GM18867 (cell line): ENCODE results near the gene VSIG2.

Source experiments
- ATAC-seq: cut with Tn5 transposase; IDR thresholded peaks from one replicate; pipeline ENCODE4 v1.9.1; 2021; ENCODE audit warnings: mild to moderate bottlenecking, moderate library complexity; ENCODE audit not compliant: unreplicated experiment

VSIG2 gene

DNA sequence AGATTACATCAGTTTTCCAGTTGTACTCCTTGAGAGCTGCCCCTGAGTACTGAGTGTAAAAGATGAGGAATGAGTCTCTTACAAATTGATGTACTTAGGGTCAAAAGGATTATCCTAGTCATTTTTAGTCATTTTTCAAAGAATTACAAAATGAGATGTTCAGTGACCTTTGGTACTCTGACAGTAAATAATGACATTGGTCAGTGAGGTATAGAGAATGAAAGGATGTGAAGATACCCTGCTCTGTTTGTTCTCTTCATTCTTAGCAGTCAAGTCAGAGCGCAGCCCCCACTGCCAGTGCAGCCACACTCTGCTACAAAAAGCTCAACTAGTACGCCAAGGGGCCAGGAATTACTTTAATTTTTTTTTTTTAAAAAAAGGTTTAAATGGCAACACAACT, 14.1 kb upstream of the VSIG2 start:
- no peak for ATAC-seq

GRCh38 chr11:124763156-124763947, 11.3 kb upstream of the VSIG2 start:
- peak; percentile 35 for ATAC-seq

DNA sequence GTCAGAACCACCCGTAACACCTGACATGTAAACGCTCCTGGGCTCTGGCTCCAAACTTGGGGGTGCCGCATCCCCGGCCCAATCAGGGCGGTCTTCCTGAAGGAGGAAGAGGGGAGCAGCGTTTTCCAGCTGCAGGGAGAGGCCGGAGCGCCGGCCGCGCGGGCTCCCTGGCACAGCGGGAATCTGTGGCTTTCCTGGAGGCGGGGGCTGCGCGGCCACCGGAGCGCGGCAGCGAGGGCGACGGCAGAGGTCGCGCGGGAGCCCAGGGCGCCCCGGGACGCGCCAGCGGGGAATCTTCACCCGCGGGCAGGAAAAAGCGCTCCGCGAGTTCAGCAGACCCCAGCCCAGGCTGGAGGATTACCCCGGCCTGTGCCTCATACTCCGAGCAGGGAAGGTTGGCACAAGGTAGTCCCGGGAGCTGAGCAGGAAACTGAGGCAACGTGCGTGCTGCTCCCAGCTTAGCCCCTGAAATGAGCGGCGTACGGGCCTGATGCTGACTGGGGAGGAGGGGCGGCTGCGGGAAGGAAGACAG, 10.6 kb upstream of the VSIG2 start:
- peak; percentile 22 for ATAC-seq

GRCh38 chr11:124762105-124762623, 10.1 kb upstream of the VSIG2 start, which contains the start of gene ESAM:
ESAM (minus strand) TSS chr11:124762290; CDS start chr11:124762154, 136 bp downstream.
- ATAC-seq = peak; percentile 71

DNA sequence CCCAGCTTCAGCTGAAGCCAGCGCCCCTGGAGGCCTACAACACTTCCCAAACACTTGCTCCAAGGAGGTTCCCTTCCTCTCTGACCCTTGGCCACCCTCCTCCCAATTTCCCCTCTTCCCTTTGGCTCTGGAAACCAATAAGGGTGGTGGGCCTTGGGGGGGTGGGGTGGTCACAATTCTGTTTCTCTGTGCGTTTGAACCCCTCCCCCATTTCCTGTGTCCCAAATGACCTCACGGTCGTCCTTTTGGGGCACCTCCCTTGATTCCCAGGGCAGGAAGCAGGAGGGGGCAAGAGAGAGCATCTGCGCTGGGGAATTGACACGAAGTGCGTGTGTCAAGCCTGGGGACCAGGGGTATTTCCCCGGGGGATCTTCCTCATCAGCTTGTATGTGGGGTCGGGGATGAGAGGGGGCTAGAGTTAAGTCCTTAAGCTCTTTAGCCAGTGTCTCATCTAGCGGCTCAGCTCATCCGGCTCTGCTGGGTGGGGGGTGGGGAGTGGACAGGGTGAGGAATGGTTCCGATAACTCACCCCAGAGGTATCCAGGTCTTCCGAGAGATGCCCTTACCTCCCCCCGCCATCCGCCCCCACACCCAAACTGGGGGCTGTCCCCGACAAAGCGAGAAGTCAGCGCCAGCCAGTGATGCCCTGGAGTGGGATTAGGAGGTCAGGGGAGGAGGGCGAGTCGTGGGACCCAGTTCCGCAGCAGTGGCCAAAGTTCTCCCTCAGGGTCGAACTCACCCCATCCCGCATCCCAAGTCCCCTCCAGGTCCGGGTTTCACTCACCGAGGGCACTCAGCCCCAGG, 9.4 kb upstream of the VSIG2 start:
- ATAC-seq = no peak

- no peak for ATAC-seq
Observed at GRCh38 chr11:124760806-124761205, 8.8 kb upstream of the VSIG2 start.

DNA sequence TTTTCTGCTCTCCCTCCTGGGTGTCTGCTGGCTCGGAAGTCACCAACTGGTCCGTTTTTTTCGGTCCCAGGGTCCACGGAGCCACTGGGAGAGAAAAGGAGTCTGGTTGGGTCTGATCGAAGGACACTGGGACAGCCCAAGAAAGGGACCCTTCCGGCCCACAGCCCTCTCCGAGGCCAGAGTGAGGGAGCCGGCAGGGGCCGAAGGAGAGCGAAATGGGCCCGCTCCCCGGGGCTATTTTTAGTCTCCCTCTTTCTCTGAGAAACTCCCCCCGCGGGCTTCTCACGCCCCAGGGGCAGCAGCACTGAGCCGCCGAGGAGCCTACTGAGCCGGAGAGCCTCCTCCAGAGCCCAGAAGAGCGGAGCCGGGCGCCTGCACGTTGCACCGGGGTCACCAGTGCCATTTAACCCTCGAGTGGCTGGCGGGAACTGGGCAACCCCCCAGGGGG, 8.2 kb upstream of the VSIG2 start:
- ATAC-seq = no peak

DNA sequence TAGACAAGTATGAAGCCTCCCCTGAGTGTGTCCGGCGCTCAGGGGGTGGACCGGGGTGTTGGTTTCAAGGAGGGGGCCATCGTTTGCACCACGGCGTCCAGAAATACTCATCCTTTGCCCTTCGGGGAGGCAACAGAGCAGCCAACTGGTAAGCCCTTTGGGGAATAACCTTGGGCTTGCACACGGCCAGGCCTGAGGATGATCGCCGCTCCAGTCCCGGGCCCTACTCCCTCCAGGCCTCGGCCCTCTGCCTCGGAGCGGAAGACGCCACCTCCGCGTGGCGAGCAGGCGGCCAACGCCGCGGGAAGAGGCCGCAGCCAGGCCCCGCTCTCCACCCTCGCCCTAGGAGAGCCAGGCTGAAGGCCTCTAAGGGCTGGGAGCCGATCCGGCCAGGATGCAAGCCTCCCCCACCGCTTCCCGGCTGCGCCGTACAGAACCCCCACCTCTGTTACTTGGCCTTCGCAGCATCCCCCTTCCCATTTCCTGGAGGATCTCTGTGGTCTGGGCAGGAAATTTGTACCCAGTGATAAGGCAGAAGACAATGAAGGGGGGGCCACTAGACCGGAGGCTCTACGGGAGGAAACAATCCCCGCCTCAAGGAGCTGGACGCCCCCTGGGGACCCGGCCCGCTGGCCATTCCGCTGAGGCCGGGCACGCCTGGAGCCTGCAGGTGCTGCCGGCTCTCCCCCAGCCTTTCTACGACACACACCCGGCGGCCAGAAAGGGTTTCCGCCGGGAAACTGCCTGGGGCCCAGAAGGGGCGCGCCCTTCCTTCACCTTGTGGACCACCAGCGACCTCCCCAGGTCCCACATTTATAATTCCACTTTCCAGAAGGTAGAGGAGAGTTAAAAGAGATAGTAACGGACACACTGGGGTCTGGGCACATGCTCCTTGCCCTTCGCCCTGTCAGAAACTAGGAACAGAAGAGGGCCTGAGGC, 7.5 kb upstream of the VSIG2 start:
- ATAC-seq = no peak

GRCh38 chr11:124758355-124759265, 6.6 kb upstream of the VSIG2 start:
- peak; percentile 58 for ATAC-seq

GRCh38 chr11:124757320-124757719, 5.3 kb upstream of the VSIG2 start:
- ATAC-seq = no peak

DNA sequence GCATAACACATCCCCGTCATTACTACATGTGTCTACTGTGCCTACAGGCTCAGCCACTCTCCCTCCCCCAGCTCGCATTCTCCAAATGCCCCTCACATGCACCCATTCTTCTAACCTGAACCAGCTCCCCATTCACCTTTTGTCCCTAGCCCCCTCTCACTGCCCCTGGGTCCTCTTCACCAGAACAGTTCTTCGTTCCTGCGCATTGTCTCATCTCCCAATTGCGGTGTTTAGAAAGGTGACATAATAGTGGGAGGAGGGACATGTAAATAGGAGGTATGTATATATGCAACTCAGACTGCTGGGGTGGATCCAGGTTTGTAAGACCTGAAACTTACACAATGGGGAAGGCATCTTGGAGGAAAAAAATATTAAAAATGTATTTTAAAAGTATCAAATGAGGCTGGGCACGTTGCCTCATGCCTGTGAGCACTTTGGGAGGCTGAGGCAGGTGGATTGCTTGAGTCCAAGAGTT, 4.7 kb upstream of the VSIG2 start:
- no peak for ATAC-seq

DNA sequence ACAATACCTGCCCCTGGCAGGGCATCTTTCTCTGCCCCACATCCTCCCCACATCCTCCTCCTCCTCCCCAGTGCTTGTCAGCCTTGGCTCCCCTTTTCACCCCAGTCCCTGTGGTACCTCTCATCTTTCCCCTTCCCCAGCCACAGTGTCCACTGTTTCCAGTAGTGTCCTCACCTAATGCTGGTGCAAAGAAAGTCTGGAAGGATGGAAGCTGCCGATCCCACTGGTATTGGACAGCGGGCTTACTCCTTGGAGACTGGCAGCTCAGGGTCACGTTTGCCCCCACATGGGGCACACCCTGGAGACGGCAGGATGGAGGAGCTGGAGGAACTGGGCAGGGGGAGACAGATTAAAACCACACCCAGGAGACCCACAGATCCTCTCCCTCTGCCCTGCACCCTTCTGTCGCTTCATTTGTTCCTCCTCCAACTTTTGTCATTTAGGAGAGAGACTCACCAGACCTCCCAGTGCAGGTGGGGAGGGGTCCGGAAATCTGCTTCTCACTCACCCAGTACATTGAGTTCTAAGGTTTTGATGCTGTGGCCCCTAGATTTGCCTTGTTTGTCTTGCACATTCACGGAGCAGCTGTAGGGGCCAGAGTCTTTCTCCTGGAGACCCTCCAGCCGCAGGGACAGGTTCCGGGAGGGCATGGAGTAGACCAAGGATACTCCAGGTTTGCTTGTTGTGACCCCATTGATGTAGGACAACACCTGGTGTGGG, 4.1 kb upstream of the VSIG2 start:
- no peak for ATAC-seq

- ATAC-seq = no peak
Observed at GRCh38 chr11:124754710-124755109, 2.7 kb upstream of the VSIG2 start.

DNA sequence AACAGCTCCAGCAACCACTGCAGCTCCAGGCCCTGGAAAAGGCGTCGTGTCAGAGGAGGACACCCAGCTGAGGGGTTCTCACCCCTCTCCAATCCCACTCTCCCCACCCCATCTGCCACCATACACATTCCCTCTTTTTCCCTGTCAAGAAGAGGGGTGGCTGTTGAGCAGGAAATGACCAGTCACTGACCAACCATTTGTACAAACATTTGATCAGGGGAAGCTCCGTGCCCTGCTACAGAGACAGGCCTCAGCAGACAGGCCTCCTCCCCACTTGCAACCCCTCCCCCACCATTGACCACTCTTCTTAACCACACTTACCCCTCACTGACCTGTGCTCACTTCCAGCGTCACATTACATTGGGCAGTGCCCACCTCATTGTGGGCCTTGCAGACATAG, 2.3 kb upstream of the VSIG2 start:
- no peak for ATAC-seq

DNA sequence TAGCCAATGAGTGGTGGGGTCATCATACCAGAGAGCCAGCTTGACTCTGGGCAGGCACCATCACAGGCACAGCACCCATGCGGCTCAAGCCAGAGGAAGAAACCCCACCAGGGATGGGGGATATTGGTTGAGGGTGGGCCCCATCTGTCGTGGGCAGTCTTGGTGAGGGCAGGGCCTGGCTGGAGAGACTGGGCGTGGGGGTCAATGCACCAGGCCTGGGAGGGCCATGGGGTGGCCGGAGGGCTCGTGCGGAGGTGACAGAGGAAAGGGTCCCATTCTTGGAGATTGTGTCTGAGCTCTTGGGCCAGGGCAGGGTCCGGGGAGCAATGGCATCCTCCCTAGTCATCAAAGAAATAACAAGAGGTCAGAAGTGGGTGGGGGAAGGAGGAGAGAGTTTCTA, 1.6 kb upstream of the VSIG2 start:
- no peak for ATAC-seq

GRCh38 chr11:124753205-124753604, 1.1 kb upstream of the VSIG2 start:
- ATAC-seq = no peak

GRCh38 chr11:124752471-124753102, 532 bp upstream of the VSIG2 start:
- ATAC-seq = no peak

GRCh38 chr11:124751391-124751740, 689 bp downstream of the VSIG2 start:
- no peak for ATAC-seq
